ENCODE results near the gene FCHSD2.

Gene FCHSD2

GRCh38 chr11:73107597-73107996 lies 34.5 kb downstream of the FCHSD2 start:
- no peak for DNase-seq (ENCODE audit: extremely low spot score)
- no peak for TF ChIP-seq CTCF (IDR thresholded peaks at IDR 0.05; ENCODE audit: control extremely low read depth, extremely low read depth, low read depth, missing control alignments)
- ChIA-PET CTCF (no interaction called here), POLR2A (no interaction called here)

- CTCF ChIA-PET = no interaction called here
- POLR2A ChIA-PET = no interaction called here
- no peak for DNase-seq (ENCODE audit: extremely low spot score)
- TF ChIP-seq CTCF (IDR thresholded peaks at IDR 0.05; ENCODE audit: control extremely low read depth, extremely low read depth, low read depth, missing control alignments) = no peak
Observed at GRCh38 chr11:73106347-73106746, 35.8 kb downstream of the FCHSD2 start.

- CTCF ChIA-PET = no interaction called here
- TF ChIP-seq CTCF (IDR thresholded peaks at IDR 0.05; ENCODE audit: control extremely low read depth, extremely low read depth, low read depth, missing control alignments) = no peak
- POLR2A ChIA-PET = no interaction called here
- no peak for DNase-seq (ENCODE audit: extremely low spot score)
Observed at GRCh38 chr11:73100578-73100977, 41.5 kb downstream of the FCHSD2 start.

- ChIA-PET POLR2A (no interaction called here), CTCF (interaction anchor here (0.8 to 2.5 kb wide), 2 partner anchors 13 to 26 kb away, joined by 3 to 7 read pairs; no protein-coding TSS in a partner anchor)
- no peak for TF ChIP-seq CTCF (IDR thresholded peaks at IDR 0.05; ENCODE audit: control extremely low read depth, extremely low read depth, low read depth, missing control alignments)
- DNase-seq (ENCODE audit: extremely low spot score) = no peak
Observed at GRCh38 chr11:73099512-73100266, 42.4 kb downstream of the FCHSD2 start.

- no peak for DNase-seq (ENCODE audit: extremely low spot score)
- ChIA-PET CTCF (no interaction called here), POLR2A (no interaction called here)
- TF ChIP-seq CTCF (IDR thresholded peaks at IDR 0.05; ENCODE audit: control extremely low read depth, extremely low read depth, low read depth, missing control alignments) = no peak
Observed at GRCh38 chr11:73095613-73096012, 46.5 kb downstream of the FCHSD2 start.

GRCh38 chr11:73091521-73092305 lies 50.4 kb downstream of the FCHSD2 start:
- no peak for TF ChIP-seq CTCF (IDR thresholded peaks at IDR 0.05; ENCODE audit: control extremely low read depth, extremely low read depth, low read depth, missing control alignments)
- CTCF ChIA-PET = interaction anchor here (1.4 to 2.3 kb wide), 3 partner anchors 10 to 20 kb away, joined by 3 to 6 read pairs (median 5); no protein-coding TSS in a partner anchor
- DNase-seq (ENCODE audit: extremely low spot score) = no peak
- POLR2A ChIA-PET = no interaction called here

All from GM10248 (cell line).